GM21528 (cell line): ENCODE data around the gene SAP25.
A peak's percentile ranks its signal among the peaks of the same experiment; 100 is the strongest.
"Not testable (repeated sequence)": the region's sequence is repeated elsewhere in the genome, so short reads cannot be mapped to it uniquely, and the experiment has no call there.

Experiments used
- ATAC-seq: cut with Tn5 transposase; IDR thresholded peaks from one replicate; pipeline ENCODE4 v1.9.1; 2021; ENCODE audit warnings: mild to moderate bottlenecking, moderate library complexity; ENCODE audit not compliant: unreplicated experiment, low FRiP score

The SAP25 gene

DNA sequence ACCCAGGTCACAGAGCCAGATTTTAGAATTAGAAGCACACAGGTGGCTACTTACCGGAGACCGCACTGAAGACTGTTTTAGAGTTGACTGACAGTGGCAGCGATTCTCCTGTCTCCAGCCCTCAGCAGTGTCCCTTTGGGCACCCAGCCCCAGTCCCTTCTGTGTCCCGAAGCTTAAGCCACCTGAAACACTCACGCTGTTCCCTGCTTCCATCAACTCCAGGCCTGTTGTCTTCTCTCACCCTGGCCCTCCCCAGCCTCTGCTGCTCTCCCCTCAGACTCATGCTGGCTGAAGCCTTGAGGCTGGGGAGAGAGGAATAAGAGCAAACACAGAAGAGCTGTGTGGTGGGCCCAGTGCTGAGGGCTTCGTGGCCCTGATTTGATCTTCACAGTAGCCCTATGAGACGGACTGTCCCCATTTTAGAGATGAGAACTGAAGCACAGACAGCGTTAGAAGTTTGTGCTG is 10.6 kb downstream of the SAP25 start:
- no peak for ATAC-seq

DNA sequence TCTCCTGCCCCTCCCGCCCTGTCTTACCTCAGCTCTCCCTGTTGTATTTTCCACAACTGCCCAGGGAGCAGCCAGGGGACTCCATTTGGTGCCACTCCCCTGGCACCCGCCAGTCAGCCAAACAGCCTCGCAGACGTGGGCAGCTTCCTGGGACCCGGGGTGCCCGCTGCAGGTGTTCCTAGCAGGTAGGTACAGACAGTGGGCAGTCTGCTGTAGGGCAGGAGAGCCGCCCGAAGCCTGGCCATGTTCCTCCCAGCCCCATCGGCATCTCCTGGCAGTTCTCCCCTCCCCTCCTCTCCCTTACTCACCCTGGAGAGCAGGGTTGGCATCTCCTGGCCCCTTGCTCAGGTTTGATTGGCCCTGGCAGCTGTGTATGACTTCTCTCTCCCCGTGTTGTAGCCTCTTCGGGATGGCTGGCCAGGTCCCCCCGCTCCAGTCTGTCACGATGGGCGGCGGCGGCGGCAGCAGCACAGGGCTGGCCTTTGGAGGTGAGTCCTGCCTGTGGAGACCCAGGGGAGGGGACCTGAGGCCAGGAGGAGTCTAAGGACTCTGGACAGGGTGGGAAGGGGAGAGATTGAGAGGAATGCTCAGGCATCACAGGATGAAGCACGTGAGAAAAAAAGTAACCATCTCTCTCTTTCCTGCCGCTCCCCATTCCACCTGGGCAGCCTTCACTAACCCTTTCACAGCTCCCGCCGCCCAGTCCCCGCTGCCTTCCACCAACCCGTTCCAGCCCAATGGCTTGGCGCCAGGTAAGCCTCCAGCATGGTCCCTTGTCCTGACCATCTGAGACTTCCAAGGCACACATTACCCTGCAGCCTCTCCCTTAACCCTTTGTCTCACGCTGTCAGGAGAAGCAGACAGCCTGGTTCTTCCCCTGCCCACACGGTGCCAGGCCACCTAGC is 11.3 kb downstream of the SAP25 start:
- ATAC-seq, result no peak

DNA sequence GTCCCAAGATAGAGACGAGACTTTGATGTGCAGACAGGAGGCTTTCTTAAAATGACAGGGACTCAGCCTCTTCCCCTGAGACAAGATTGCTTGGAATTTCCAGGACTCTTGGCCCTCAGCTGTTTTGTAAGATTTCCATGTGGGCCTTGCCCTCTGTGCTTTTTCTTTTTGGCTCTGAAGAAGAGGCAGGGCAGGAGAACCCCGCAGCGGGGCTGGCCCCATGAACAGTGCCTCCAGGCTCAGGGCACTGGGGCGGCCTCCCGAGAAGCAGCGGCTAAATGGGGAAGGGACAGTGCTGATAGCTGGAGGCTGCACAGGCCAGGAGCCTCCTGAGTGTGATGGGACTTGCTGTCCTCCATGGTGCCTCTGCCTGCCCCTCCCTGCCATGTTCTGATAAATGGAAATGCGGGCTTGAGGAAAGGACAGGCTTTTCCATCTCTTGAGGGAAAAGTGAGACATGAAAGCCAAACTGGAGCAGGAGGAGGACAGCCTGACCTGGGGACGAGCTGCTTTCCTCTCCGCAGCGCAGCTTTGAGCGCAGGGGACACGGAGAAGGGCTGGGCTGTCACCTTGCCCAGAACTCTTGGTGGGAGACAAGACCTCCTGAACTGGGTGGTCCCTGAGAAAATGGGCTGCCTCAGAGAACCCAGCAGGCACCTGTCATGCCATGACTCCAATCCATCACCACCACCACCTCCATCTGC is 12.1 kb downstream of the SAP25 start:
- no peak for ATAC-seq

DNA sequence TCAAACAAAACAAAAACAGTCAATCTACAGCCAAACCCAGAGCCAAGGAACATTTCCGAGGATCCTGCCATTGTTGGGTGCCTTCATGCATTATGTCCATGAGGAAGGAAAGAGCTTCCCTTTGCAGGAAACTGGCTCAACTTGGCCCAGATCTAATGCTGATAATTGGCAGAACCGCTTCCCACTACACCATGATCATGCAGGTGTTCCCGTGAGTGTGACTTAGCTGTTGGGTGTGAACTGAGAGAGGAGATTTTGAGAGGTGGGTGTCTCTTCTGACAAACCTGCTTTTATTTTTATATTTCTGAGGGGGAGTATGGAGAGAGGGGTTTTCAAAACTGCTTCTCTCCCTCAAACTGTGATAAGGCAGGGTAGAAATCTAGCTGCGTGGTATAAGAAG is 14.6 kb downstream of the SAP25 start:
- no peak for ATAC-seq

DNA sequence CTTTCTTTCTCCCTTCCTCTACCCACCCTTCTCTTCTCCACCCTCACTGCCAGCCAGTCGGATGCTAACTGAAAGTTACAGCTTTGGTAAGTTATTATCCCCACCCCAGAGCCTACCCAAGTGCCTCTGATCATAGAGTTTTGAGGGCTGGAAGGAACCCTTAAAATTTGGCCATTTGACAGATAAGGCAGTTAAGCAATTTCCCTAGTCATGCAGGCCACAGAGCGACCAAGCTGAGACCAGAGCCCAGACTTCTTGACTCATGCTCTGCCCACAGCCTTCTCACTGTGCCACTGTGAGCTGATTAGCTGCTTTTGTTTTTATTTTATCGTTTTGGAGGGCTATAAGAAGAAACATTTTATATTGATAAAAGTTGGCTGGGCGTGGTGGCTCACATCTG is 17.2 kb downstream of the SAP25 start:
- ATAC-seq, result no peak

DNA sequence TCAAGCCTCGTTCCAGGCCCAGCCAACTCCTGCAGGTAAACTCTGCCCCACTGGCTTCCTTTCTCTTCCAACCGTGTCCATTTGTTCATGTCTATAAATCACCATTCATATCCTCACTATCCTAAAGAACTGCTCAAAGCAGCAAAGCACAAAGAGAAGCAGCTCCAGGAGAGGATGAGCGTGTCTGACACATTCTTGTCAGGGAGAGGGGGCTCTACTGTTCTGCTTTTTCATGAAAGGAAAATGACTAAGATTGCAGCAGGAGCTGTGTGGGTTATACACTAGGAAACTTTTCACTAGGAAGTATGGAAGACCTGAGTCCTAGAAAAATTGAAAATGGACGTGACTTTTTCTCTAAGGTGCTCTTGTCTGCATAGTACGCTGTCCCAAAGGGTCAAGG is 18.0 kb downstream of the SAP25 start:
- ATAC-seq, result no peak

DNA sequence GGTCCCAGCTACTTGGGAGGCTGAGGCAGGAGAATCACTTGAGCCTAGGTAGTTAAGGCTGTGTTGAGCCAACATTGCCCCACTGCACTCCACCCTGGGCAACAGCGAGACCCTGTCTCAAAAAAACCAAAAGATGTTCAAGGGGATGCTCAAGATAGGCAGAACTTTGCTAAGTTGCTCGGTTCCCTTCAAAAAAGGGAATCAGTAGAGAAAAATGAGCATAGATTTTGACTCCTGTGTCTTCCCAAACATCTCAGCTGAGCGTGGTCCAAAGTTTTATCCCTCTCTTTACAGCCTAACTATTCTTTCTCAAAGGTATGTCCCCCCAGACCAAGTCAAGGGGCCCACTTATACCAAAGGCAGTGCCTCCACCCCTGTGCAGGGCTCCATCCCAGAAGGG is 20.7 kb downstream of the SAP25 start:
- ATAC-seq, result no peak

DNA sequence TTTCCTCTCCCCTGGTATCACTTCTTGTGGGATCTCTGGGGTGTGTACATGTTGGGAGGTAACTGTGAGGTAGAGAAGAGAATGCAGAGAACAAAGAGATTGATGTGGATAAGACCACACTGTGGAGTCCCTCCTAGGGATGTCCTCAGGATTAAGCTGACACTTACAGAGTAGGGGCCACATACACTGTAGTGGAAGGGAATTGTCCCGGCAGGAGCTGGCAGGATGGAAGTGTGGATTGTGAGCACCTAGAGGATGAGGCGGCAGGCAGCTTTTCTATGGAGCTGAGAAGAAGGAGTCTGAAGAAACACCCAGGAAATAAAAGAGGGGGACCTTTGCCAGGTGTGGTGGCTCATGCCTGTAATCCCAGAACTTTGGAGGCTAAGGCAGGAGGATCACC is 21.2 kb downstream of the SAP25 start:
- ATAC-seq, result no peak

DNA sequence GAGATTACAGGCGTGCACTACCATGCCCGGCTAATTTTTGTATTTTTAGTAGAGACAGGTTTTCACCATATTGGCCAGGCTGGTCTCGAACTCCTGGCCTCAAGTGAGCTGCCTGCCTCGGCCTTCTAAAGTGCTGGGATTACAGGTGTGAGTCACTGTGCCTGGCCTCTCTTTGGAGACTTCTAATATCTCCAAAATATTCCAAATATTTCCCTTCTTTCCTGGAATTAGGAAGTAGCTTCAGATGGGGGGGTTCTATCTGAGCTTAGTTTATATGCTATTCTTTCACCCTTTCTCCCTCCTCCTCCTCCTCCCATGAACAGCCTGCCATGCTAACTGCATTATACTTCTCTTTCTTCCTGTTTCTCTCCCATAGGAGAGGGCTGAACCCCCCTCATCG is 25.3 kb downstream of the SAP25 start:
- ATAC-seq, result not testable (repeated sequence)

DNA sequence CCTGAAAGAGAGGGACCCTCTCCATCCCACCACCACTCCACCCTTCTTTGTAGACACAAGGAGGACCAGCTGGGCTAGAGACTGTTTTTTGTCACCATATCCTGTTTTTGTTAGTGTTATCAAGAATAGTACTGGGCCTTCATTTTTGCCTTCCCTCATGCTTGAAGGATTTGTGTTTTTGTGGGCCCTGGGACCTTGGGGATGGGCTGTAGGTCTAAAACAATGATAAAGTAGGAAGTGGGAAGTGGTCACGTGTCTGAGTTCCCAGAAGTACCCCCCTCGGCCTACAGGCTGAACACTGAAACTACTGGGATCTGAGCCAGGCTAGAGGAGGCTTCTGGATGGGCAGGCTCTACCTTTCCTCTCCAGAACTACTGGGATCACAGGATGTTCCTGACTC is 25.8 kb downstream of the SAP25 start:
- no peak for ATAC-seq

DNA sequence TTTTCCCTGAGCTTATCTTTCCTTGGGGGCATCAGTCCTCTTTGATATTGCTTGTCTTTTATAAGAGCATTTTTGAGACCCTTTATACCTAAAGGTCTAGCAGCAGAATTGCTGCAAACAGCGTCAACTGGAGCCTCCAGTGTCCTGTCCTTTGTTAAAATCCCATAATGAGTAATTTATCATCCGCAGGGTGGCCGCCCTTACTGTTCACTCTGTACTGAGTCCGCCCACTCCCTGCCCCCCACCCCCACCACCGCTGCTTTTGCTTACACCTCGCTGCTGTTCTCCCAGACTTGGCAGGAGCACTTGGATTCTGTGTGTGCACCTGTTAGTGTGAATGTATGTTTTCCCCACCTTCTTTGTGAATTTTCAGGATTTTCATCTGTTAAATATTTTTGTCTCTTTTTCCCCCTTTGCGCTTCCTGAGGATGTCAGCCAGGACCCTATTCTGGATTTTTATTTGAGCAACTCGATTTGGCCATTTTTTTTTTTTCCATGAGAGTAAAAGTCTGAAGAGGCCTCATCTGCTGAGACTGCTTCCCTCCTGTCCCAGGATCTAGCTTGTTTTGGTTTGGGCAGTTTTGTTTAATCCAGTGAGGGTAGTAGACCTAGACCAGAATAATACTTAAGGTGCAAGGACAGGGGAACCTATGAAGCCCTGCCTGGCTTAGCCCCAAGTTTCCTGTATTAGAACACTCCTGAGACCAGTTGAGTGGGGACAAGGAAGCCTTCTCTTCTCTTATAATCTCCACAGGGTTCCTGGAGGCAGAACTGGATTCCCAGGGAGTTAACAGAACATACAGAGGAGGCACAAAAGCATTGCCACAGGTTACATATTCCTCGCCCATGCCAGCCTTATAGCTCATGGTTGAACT is 26.5 kb downstream of the SAP25 start:
- no peak for ATAC-seq

DNA sequence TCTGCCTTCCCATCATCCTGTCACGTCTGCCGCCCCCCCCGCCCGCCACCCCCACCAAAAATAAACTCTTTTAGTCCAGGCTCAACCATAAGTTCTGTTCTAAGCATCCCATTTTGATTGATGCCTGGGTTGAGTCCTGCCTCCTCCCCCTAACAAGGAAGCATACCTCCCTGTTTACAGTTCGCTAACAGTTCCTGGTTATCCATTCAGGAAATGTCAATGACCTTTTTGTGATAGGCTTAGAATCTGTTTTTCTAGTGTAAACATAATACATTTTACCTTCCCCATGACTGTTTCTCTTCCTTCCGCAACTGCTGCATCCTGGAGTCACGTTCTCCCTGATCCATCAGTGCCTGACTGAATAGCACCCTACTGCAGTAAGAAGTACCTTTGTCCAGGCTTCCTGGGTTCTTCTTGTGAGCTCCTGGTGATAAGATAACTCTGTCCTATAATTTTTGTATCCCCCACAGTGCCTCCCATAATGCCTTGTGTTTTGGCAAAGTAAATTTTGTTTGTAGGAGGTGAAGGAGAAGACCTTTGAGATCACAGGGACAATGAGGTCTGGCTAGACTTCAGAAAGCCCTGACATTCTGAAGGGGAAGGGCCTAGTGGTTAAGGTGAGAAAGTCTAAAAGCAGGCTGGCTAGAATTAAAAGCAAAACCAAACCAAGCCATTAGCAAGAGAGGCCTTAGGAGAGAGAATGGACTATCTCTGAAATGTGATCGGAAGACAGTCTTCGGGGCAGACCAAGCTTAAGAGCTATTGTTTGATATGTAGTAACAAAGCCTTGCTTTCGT is 27.4 kb downstream of the SAP25 start:
- ATAC-seq, result no peak

DNA sequence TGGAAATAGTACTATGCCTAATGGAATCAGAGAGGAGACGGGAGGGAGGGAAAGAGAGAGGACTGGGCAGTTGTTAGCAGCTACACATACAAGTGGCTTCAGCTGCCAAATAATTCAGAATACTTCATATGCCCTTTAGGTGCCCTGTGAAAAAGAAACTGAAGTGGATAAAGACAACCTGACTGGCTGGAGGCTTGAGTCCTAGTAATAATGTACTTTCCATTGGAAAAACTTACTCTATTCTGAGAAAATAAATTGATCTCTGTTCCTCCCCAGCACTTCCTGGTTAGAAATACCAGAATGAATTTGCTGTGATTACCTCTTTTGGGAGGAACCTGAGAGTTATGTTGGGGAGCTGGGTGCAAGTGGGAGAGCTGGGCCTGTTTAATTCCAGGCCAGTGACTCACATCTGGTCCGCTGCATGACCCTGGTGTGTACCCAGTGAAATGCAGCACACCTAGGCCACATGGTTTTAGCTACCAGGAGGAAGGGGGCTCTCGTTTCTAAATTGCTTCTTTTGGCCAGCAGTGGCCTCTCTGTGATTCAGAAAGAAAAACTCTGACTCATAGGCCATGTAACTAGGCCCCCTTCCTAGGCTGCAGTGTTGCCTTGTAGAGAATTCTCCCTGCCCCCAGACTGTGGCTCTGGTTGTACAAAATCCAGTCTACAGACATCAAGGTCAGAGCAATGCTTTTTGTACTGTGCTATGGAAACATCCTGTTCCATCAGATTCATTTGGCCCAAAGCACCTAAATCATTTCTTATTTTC is 28.2 kb downstream of the SAP25 start:
- peak; percentile 43 for ATAC-seq

DNA sequence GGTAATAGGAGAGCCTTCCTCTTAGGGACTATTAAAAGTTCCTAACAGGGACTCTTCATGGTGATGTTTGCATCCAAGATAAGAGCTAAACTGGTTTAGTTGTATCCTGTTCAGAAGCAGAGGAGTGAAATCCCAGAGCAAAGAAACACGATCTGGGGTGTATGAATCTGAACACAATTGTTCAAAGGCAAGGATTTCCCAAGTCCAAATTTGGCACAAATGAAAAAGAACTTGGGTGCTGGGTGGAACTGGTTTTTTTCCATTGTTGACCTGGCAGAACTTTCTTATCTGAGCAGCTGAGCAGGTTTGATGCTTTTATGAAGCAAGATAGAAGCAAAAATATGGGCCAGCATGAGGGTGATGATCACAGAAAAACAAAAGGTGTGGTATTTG is 28.7 kb downstream of the SAP25 start:
- ATAC-seq, result no peak

DNA sequence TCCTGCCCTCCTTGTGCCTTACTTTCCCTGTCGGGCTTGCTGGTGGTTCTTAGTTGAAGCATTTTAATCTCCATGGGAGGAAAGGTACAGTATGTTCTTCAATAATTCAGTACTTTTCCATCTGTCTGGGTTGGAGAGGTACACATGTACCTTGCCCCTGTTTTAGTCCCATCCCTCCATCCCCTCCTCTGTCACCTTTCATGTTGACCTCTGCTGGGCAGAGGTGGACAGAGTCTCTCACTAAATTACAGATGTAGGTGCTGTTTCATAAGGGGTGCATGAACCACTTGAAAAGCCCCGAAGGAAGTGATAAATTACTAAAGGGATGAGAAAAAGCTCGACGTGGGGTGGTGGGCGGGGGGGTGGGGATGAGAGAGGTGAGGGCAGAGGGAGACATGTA is 29.3 kb downstream of the SAP25 start:
- ATAC-seq, result no peak

DNA sequence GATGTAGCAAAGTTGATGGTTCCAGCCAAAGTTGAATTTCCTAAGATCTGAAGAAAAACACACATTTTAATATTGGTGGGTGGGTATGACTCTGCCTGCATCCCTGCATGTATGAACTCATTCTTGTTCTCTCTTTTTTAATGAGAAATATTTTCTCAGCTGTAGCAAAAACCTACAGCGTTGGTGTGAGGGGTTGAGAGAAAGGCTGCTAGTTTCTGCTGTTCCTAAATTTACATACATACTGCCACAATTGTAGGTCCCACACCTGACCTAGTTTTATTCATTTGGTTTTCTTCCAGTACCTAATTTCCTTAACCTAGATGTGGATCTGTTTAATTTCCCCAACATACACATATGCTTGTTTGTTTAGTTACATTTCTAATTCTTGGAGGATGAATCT is 30.1 kb downstream of the SAP25 start:
- ATAC-seq, result no peak

DNA sequence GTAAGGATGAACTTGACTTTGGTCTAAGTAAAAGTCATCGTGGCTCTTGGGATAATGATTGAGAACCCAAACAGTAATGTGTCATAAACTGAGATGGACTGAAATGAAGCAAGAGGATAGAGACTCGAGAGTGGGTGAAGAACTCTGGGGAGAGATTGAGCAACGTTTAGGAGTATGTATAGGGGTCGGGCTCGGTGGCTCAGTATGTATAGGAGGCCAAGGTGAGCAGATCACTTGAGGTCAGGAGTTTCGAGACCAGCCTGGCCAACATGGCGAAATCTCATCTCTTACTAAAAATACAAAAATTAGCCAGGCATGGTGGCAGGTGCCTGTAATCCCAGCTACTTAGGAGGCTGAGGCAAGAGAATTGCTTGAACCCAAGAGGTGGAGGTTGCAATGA is 32.4 kb downstream of the SAP25 start:
- ATAC-seq, result not testable (repeated sequence)

DNA sequence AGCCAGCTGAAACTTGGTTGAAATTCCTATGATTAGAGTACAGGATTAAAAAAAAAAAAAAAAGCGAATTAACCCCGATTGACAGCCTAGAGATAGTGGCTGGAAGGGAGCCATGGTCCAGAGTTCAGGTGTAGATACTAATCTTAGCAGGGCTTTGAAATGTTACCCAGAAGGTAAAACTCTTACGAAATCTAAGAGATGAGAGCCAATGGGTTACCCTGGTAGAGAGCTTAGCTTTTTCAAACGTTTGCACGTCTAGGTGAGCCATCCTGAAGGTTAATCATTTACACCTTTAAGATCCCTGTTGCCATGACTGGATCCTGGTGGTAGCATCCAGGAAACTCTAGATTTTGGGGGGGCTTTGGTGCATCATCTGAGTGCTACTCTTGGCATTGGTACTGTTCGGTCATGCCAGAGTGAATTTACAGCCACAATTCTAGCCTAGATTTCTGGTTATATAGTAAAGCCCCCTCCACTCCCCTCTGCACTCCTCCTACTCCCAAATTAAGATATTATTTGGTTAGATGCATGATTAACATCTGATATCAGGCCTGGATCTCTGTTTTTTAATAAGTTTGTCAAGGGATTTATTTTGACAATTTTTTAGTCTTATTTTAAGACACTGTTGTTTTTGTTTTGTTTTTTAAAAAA is 33.5 kb downstream of the SAP25 start:
- no peak for ATAC-seq

DNA sequence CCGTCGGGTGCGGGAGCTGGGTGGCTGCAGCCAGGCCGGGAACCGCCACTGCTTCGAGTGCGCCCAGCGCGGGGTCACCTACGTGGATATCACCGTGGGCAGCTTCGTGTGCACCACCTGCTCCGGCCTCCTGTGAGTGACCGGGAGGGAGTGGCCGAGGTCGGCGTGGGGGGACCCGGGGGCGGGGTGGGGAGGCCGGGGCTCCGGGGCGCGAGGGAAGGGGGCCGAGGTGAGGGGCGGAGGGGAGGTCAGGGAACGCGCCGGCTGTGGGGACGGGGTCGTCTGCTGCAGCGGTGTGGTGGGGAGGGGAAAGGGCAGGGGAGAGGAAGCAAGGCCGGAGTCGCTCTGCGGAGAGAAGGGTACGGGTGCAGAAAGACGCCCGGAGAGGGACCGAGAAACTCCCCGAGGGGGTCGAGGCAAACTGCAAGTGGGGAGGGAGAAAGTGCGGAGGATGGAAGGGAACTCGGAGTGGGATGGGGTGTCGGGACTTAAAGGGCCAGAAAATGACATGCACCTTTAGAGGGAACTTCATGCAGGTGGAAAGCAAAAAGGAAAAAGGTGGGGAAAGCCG is 34.2 kb downstream of the SAP25 start:
- no peak for ATAC-seq
